K562 (cell line): Measurements from ENCODE around the gene DYNLL1. TPM values are rescaled to one million over a fixed set of nuclear protein-coding genes. Genes with fewer than 3 reads are reported as not detected.
A peak's percentile ranks its signal among the peaks of the same experiment; 100 is the strongest.

Experiments
- ATAC-seq: fragments of 200-7000 bp; cut with Tn5 transposase; 3 replicates; pipeline ENCODE4 v1.9.1; 2020; ENCODE audit warnings: moderate library complexity
- BruUV-seq: library from RNA; stranded (reverse); fragments of 400-500 nt; replicated peaks from 2 replicates; lab custom pipeline; 2021; lab: Mats Ljungman, UMichigan
- CTCF ChIA-PET: fragments of 300-600 bp; formaldehyde crosslinking; extraction: SDS; loops from one replicate; lab custom pipeline; 2021; ENCODE audit warnings: low intra/inter-chr PET ratio; lab: Yijun Ruan, JAX
- POLR2A ChIA-PET: fragments of 300-600, 350-650 bp; sonication (Branson Sonifier 250); formaldehyde crosslinking; extraction: SDS; loops from one replicate; lab custom pipeline; 2021; ENCODE audit warnings: antibody characterized with exemption, inconsistent platforms; lab: Yijun Ruan, JAX
- DNase-seq, 4 experiments: peaks; one replicate each; pipeline versions ENCODE4 v3.0.0 to v3.0.0-alpha.2; 2011 to 2018; ENCODE audit warnings: low spot score in 3 of 4, mixed read lengths in 3 of 4; ENCODE audit errors: extremely low read depth in 1 of 4
- FAIRE-seq: peaks from 2 replicates; lab custom pipeline; 2011; peaks lifted over from hg19 to GRCh38; lab: Jason Lieb, UNC
- H2AFZ ChIP-seq: 2 replicates; pipeline ENCODE4 v1.6.0; 2011; ENCODE audit warnings: low read depth, low read length, control low read depth, inconsistent platforms
- H3K27ac ChIP-seq: fragments of 200-600 bp; 3 replicates; pipeline ENCODE4 v1.8.0; 2011; ENCODE audit warnings: low read depth, mild to moderate bottlenecking, control low read depth, inconsistent platforms, low read length, moderate library complexity, mixed read lengths; ENCODE audit errors: extremely low read depth
- H3K27me3 ChIP-seq, 2 experiments: fragments of 300-600 bp in 1 of 2; 2 replicates in 1 of 2; 3 replicates in 1 of 2; pipeline versions ENCODE4 v1.6.0 to v1.8.0; 2011; ENCODE audit warnings: inconsistent platforms in 2 of 2, low read length in 2 of 2, mild to moderate bottlenecking in 1 of 2, mixed read lengths in 1 of 2, moderate library complexity in 1 of 2; ENCODE audit not compliant: control insufficient read depth in 2 of 2, insufficient read depth in 2 of 2
- H3K36me3 ChIP-seq: fragments of 300-600 bp; 3 replicates; pipeline ENCODE4 v1.8.0; 2011; ENCODE audit warnings: mild to moderate bottlenecking, low read length, inconsistent platforms; ENCODE audit not compliant: control insufficient read depth, insufficient read depth
- H3K4me1 ChIP-seq, 2 experiments: fragments of 200-600 bp in 1 of 2; replicated peaks in 1 of 2; 2 replicates in 1 of 2; 3 replicates in 1 of 2; pipeline versions ENCODE4 v1.5.1 to v1.8.0; 2011; ENCODE audit warnings: inconsistent platforms in 2 of 2, low read length in 2 of 2, mild to moderate bottlenecking in 1 of 2, mixed read lengths in 1 of 2, moderate library complexity in 1 of 2; ENCODE audit not compliant: control insufficient read depth in 2 of 2, insufficient read depth in 2 of 2
- H3K4me2 ChIP-seq: 2 replicates; pipeline ENCODE4 v1.6.1; 2011; ENCODE audit warnings: low read length, control low read depth, inconsistent platforms, mixed read lengths; ENCODE audit not compliant: insufficient read depth
- H3K4me3 ChIP-seq: fragments of 200-600 bp; sonication (generic), shearing (Covaris generic); 2 replicates; pipeline ENCODE4 v1.5.1; 2016; ENCODE audit warnings: control low read depth, inconsistent platforms
- H3K79me2 ChIP-seq: fragments of 200-600 bp; 3 replicates; pipeline ENCODE4 v1.8.0; 2011; ENCODE audit warnings: low read length, inconsistent platforms; ENCODE audit not compliant: control insufficient read depth, insufficient read depth
- H3K9ac ChIP-seq, 2 experiments: 2 replicates each; pipeline versions ENCODE4 v1.6.0 to v1.6.1; 2011; ENCODE audit warnings: low read depth in 2 of 2, low read length in 2 of 2, control low read depth in 1 of 2, inconsistent platforms in 1 of 2, mild to moderate bottlenecking in 1 of 2, mixed read lengths in 1 of 2; ENCODE audit not compliant: insufficient read depth in 1 of 2
- H3K9me1 ChIP-seq: one replicate; pipeline ENCODE4 v1.6.0; 2011; ENCODE audit warnings: inconsistent platforms, mild to moderate bottlenecking, low read length, moderate library complexity; ENCODE audit not compliant: control insufficient read depth, insufficient read depth
- H3K9me3 ChIP-seq: replicated peaks from 2 replicates; pipeline ENCODE4 v1.5.1; 2011; ENCODE audit warnings: low read depth, low read length, inconsistent platforms; ENCODE audit not compliant: control insufficient read depth, insufficient read depth
- H4K20me1 ChIP-seq: replicated peaks from 2 replicates; pipeline ENCODE4 v1.6.1; 2011; ENCODE audit warnings: low read length, inconsistent platforms, mixed read lengths; ENCODE audit not compliant: control insufficient read depth, insufficient read depth
- ASH1L ChIP-seq: fragments of 450-650 bp; IDR thresholded peaks from 2 replicates; pipeline ENCODE4 v1.6.1; 2018; ENCODE audit warnings: borderline replicate concordance, mild to moderate bottlenecking, low read depth; ENCODE audit not compliant: partially characterized antibody
- CAMTA2 ChIP-seq: fragments of 250-450 bp; sonication (Bioruptor Pico); conservative IDR thresholded peaks from 2 replicates; pipeline ENCODE4 v1.5.1; 2022
- COPS2 ChIP-seq: fragments of 450-650 bp; conservative IDR thresholded peaks from 2 replicates; pipeline ENCODE4 v1.6.1; 2016; ENCODE audit warnings: mild to moderate bottlenecking, moderate library complexity
- E2F8 ChIP-seq: fragments of 450-650 bp; IDR thresholded peaks from 2 replicates; pipeline ENCODE4 v1.7.1; 2018; ENCODE audit warnings: mild to moderate bottlenecking, low read depth; ENCODE audit not compliant: partially characterized antibody
- FIP1L1 ChIP-seq: fragments of 200-400 bp; formaldehyde crosslinking; IDR thresholded peaks from 2 replicates; pipeline ENCODE4 v1.6.1; 2018; ENCODE audit warnings: mild to moderate bottlenecking, low read depth, low read length; ENCODE audit not compliant: poor library complexity, severe bottlenecking
- MAFG ChIP-seq: fragments of 450-650 bp; conservative IDR thresholded peaks from 2 replicates; pipeline ENCODE4 v1.6.1; 2016; ENCODE audit warnings: missing genetic modification characterization, missing compliant biosample characterization
- MYBL2 ChIP-seq, 2 experiments: fragments of 450-650 bp in 1 of 2; sonication (generic) in 1 of 2; formaldehyde crosslinking in 1 of 2; IDR thresholded peaks; 2 replicates each; pipeline versions ENCODE4 v1.6.1 to v1.8.1; 2017 to 2022; ENCODE audit warnings: borderline replicate concordance in 1 of 2, inconsistent platforms in 1 of 2, low read depth in 1 of 2, mild to moderate bottlenecking in 1 of 2, missing genetic modification reagents in 1 of 2, moderate library complexity in 1 of 2
- MYNN ChIP-seq, 2 experiments: sonication (generic); formaldehyde crosslinking in 1 of 2; IDR thresholded peaks; 2 replicates each; pipeline versions ENCODE4 v1.5.0 to v1.6.1; 2016 to 2020; ENCODE audit warnings: antibody characterized with exemption in 1 of 2, missing genetic modification reagents in 1 of 2
- NFYB ChIP-seq: IDR thresholded peaks from 2 replicates; pipeline ENCODE4 v1.6.1; 2011; ENCODE audit warnings: mild to moderate bottlenecking, moderate library complexity; ENCODE audit not compliant: insufficient read length; ENCODE audit errors: extremely low read depth
- POLR2AphosphoS5 ChIP-seq: IDR thresholded peaks from 2 replicates; pipeline ENCODE4 v1.6.1; 2011; ENCODE audit warnings: mild to moderate bottlenecking, low read depth, low read length, moderate library complexity; ENCODE audit not compliant: control insufficient read depth, insufficient read depth
- PRPF4 ChIP-seq: fragments of 200-400 bp; formaldehyde crosslinking; IDR thresholded peaks from one replicate; pipeline ENCODE4 v1.6.1; 2017; ENCODE audit warnings: low read length, low read depth, mild to moderate bottlenecking; ENCODE audit not compliant: insufficient read depth, poor library complexity, severe bottlenecking
- TCF7L2 ChIP-seq: fragments of 150-350 bp; IDR thresholded peaks from 2 replicates; pipeline ENCODE4 v1.6.1; 2016; ENCODE audit warnings: low read depth, mild to moderate bottlenecking, low read length, moderate library complexity
- ZNF12 ChIP-seq: sonication (generic); formaldehyde crosslinking; IDR thresholded peaks from 2 replicates; pipeline ENCODE4 v1.4.0; 2020; ENCODE audit warnings: mild to moderate bottlenecking, missing genetic modification reagents
- ZNF143 ChIP-seq: sonication (generic); formaldehyde crosslinking; IDR thresholded peaks from 2 replicates; pipeline ENCODE4 v1.9.0; 2022; ENCODE audit warnings: mild to moderate bottlenecking, missing genetic modification reagents
- ZNF175 ChIP-seq: fragments of 200-800 bp; sonication (Bioruptor generic); IDR thresholded peaks from 2 replicates; pipeline ENCODE4 v1.6.1; 2016; ENCODE audit warnings: low read depth, mild to moderate bottlenecking, missing genetic modification characterization, missing compliant biosample characterization
- ZNF232 ChIP-seq: sonication (generic); formaldehyde crosslinking; IDR thresholded peaks from 2 replicates; pipeline ENCODE4 v1.8.0; 2022; ENCODE audit warnings: mild to moderate bottlenecking, missing genetic modification reagents
- ZNF561 ChIP-seq: fragments of 450-650 bp; formaldehyde crosslinking; conservative IDR thresholded peaks from 2 replicates; pipeline ENCODE4 v1.4.0; 2020; ENCODE audit warnings: mild to moderate bottlenecking, moderate library complexity
- ZNF589 ChIP-seq: fragments of 200-800 bp; sonication (Bioruptor generic); IDR thresholded peaks from 2 replicates; pipeline ENCODE4 v1.6.1; 2016; ENCODE audit warnings: low read depth, missing genetic modification characterization, missing compliant biosample characterization
- WGBS: fragments of 100-300 bp; shearing (Covaris generic); methylation state at CpG from one replicate; pipeline ENCODE4 v1.1.6; 2016; ENCODE audit warnings: low coverage, mixed read lengths; ENCODE audit not compliant: insufficient coverage; ENCODE audit errors: missing lambda C conversion rate; 5-methylcytosine and 5-hydroxymethylcytosine counted together
- in situ Hi-C: fragments of 300-500 bp; cut with MboI; formaldehyde crosslinking; loops from 4 replicates; pipeline ENCODE4 v1.15.0; 2018; ENCODE audit warnings: inconsistent platforms, mixed read lengths
- intact Hi-C: fragments of 100-400 bp; cut with micrococcal nuclease; formaldehyde crosslinking; loops from 2 replicates; pipeline ENCODE4 v1.14.2; 2022
- polyA plus RNA-seq, 8 experiments: library from polyadenylated mRNA; depleted of rRNA in 4 of 8; stranded (reverse) in 5 of 8; unstranded in 3 of 8; fragments of >200 nt; fragmentation: Nextera tagmentation in 2 of 8; fragmentation: Illumina TruSeq in 1 of 8; extraction: Ambion mirVana in 2 of 8; extraction: Trizol in 1 of 8; gene quantifications; 2 replicates each; pipeline versions ENCODE4 v1.2.1 to v1.2.3, GENCODE V29; 2011 to 2014; ENCODE audit warnings: inconsistent platforms in 1 of 8, missing spikeins in 1 of 8
- total RNA-seq, 7 experiments: library from RNA; depleted of rRNA in 6 of 7; stranded (reverse); fragments of >200 nt in 6 of 7; fragmentation: Illumina TruSeq in 2 of 7; extraction: Trizol in 2 of 7; gene quantifications; 2 replicates each; pipeline versions ENCODE4 v1.2.1 to v1.2.3, GENCODE V29; 2011 to 2021; ENCODE audit warnings: low replicate concordance in 1 of 7

The DYNLL1 gene
- total and polyA plus RNA-seq, 9 of the 15 experiments (the other 6 are each of a cell fraction or from before 2014, with no cell fraction given): 303 to 1,112 (median 468) TPM

- 1% methylated on average over 60 of the region's 88 CpGs for WGBS
- TF ChIP-seq MAFG (tag): no peak
- TF ChIP-seq ZNF175 (CRISPR knock-in tag): no peak
- TF ChIP-seq TCF7L2: no peak
- TF ChIP-seq ZNF232 (CRISPR knock-in tag): 0 out of 2 replicates have a peak, but pooled peaks have one; percentile 62
- no peak for TF ChIP-seq ASH1L
- no peak for TF ChIP-seq NFYB
- peak; percentile 84 for TF ChIP-seq ZNF143 (CRISPR knock-in tag)
- TF ChIP-seq ZNF561 (CRISPR knock-in tag): no peak
- TF ChIP-seq E2F8: no peak
- no peak for TF ChIP-seq MYBL2 (IDR thresholded peaks at IDR 0.05; ENCODE audit: low read depth)
- TF ChIP-seq MYBL2 (CRISPR knock-in tag; IDR thresholded peaks at IDR 0.05; ENCODE audit: borderline replicate concordance): no peak
- TF ChIP-seq COPS2: no peak
- TF ChIP-seq PRPF4: no peak
- TF ChIP-seq POLR2AphosphoS5: peak; percentile 80
- TF ChIP-seq FIP1L1: peak; percentile 62
- TF ChIP-seq ZNF589 (CRISPR knock-in tag): 0 out of 2 replicates have a peak, but pooled peaks have one; percentile 32
- 0 out of 2 replicates have a peak, but pooled peaks have one; percentile 16 for TF ChIP-seq CAMTA2 (CRISPR knock-in tag)
- TF ChIP-seq ZNF12: no peak
- TF ChIP-seq MYNN (IDR thresholded peaks at IDR 0.05): no peak
- TF ChIP-seq MYNN (CRISPR knock-in tag; IDR thresholded peaks at IDR 0.05): no peak
These were observed 26.3 kb upstream of the DYNLL1 start, which contains the start of gene SRSF9 for GRCh38 chr12:120469450-120470149. SRSF9 (minus strand) TSS chr12:120469748; CDS start chr12:120469609, 139 bp downstream.

More at GRCh38 chr12:120469450-120470149, 26.3 kb upstream of the DYNLL1 start, which contains the start of gene SRSF9:
- FAIRE-seq: peak; percentile 79
- peak; percentile 94 to 99 (median 96) for DNase-seq
- H3K27me3 ChIP-seq: no peaks in the 10 kb centered on the region
- H3K36me3 ChIP-seq: peaks cover 40% of the 10 kb centered on the region
- H2AFZ ChIP-seq: peak within 1 kb of the TSS; percentile 88
- peaks cover 93% of the 10 kb centered on the region for H3K79me2 ChIP-seq
- peaks cover 28% of the 10 kb centered on the region for H4K20me1 ChIP-seq
- peak within 1 kb of the TSS; percentile 90 for H3K4me3 ChIP-seq
- peak within 1 kb of the TSS; percentile 96 for H3K27ac ChIP-seq
- peak; percentile 87 for ATAC-seq
- no TSS peak for BruUV-seq
- CTCF ChIA-PET: interaction anchor here (0.6 to 1.1 kb wide), 2 partner anchors 13 to 27 kb away, joined by 3 to 6 read pairs; no protein-coding TSS in a partner anchor
- intact Hi-C loops: loop anchor here (1.0 to 5.0 kb wide), 3 partner anchors 27 to 113 kb away; partner anchors contain the start of genes COQ5, DYNLL1 and POP5
- H3K9ac ChIP-seq: peak within 1 kb of the TSS; percentile 87 to 100
- in situ Hi-C loops: no loop called here
- H3K9me1 ChIP-seq: no peaks in the 10 kb centered on the region
- POLR2A ChIA-PET: interaction anchor here (0.5 to 3.1 kb wide), 13 partner anchors 10 to 268 kb away, joined by 3 to 23 read pairs (median 3); partner anchors contain the start of genes RNU4-1, RNU4-2 and RPLP0
- peaks cover 27 to 35% of the 10 kb centered on the region in 2 experiments for H3K4me1 ChIP-seq
- H3K9me3 ChIP-seq: no peaks in the 10 kb centered on the region
- H3K4me2 ChIP-seq: peak within 1 kb of the TSS; percentile 97
